Measurements from ENCODE around the gene TP53.

The TP53 gene

DNA sequence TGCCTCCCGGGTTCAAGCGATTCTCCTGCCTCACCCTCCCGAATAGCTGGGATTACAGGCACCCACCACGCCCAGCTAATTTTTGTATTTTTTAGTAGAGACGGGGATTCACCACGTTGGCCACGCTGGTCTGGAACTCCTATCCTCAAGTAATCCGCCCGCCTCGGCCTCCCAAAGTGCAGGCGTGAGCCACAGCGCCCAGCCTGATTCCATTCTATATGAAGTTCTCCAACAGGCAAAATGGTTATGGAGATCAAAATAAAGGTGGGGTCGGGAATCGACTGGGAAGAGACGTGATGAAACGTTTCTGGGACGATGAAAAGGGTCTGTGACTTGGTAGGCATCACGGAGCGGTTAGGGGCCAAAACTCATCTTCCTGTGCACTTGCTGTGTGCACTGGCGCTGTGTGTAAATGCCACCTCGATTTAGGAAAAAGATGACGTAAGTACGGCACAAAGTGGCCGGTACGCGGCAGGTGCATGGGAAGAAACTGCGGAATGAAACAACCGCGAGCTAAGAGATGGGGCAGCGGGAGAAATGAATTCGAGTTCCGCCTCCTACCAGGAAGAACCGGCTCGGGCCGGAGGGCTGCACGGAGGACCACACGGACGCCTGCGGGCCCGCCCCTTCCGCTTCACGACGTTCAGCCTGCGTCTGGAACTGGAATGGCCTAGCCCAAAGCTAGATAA, 1.6 kb downstream of the TP53 start (continued):
- TF ChIP-seq, protein P1, sequence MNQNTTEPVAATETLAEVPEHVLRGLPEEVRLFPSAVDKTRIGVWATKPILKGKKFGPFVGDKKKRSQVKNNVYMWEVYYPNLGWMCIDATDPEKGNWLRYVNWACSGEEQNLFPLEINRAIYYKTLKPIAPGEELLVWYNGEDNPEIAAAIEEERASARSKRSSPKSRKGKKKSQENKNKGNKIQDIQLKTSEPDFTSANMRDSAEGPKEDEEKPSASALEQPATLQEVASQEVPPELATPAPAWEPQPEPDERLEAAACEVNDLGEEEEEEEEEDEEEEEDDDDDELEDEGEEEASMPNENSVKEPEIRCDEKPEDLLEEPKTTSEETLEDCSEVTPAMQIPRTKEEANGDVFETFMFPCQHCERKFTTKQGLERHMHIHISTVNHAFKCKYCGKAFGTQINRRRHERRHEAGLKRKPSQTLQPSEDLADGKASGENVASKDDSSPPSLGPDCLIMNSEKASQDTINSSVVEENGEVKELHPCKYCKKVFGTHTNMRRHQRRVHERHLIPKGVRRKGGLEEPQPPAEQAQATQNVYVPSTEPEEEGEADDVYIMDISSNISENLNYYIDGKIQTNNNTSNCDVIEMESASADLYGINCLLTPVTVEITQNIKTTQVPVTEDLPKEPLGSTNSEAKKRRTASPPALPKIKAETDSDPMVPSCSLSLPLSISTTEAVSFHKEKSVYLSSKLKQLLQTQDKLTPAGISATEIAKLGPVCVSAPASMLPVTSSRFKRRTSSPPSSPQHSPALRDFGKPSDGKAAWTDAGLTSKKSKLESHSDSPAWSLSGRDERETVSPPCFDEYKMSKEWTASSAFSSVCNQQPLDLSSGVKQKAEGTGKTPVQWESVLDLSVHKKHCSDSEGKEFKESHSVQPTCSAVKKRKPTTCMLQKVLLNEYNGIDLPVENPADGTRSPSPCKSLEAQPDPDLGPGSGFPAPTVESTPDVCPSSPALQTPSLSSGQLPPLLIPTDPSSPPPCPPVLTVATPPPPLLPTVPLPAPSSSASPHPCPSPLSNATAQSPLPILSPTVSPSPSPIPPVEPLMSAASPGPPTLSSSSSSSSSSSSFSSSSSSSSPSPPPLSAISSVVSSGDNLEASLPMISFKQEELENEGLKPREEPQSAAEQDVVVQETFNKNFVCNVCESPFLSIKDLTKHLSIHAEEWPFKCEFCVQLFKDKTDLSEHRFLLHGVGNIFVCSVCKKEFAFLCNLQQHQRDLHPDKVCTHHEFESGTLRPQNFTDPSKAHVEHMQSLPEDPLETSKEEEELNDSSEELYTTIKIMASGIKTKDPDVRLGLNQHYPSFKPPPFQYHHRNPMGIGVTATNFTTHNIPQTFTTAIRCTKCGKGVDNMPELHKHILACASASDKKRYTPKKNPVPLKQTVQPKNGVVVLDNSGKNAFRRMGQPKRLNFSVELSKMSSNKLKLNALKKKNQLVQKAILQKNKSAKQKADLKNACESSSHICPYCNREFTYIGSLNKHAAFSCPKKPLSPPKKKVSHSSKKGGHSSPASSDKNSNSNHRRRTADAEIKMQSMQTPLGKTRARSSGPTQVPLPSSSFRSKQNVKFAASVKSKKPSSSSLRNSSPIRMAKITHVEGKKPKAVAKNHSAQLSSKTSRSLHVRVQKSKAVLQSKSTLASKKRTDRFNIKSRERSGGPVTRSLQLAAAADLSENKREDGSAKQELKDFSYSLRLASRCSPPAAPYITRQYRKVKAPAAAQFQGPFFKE (tag by site-specific recombination; IDR thresholded peaks at IDR 0.05; ENCODE audit: borderline replicate concordance): no peak
- TF ChIP-seq ZNF596 (tag by site-specific recombination; IDR thresholded peaks at IDR 0.05): no peak
- no peak for TF ChIP-seq ZNF558 (tag by site-specific recombination; IDR thresholded peaks at IDR 0.05)
- peak; percentile 87 for TF ChIP-seq ZEB2 (tag by site-specific recombination; IDR thresholded peaks at IDR 0.05)
- TF ChIP-seq, protein P2, sequence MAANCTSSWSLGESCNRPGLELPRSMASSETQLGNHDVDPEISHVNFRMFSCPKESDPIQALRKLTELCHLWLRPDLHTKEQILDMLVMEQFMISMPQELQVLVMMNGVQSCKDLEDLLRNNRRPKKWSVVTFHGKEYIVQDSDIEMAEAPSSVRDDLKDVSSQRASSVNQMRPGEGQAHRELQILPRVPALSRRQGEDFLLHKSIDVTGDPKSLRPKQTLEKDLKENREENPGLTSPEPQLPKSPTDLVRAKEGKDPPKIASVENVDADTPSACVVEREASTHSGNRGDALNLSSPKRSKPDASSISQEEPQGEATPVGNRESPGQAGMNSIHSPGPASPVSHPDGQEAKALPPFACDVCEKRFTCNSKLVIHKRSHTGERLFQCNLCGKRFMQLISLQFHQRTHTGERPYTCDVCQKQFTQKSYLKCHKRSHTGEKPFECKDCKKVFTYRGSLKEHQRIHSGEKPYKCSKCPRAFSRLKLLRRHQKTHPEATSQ (tag by site-specific recombination; IDR thresholded peaks at IDR 0.05): no peak
- TF ChIP-seq ZNF335 (tag by site-specific recombination; conservative IDR thresholded peaks at IDR 0.05): 0 out of 2 replicates have a peak, but pooled peaks have one; percentile 28
- TF ChIP-seq, protein P3, sequence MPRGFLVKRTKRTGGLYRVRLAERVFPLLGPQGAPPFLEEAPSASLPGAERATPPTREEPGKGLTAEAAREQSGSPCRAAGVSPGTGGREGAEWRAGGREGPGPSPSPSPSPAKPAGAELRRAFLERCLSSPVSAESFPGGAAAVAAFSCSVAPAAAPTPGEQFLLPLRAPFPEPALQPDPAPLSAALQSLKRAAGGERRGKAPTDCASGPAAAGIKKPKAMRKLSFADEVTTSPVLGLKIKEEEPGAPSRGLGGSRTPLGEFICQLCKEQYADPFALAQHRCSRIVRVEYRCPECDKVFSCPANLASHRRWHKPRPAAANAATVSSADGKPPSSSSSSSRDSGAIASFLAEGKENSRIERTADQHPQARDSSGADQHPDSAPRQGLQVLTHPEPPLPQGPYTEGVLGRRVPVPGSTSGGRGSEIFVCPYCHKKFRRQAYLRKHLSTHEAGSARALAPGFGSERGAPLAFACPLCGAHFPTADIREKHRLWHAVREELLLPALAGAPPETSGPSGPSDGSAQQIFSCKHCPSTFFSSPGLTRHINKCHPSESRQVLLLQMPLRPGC (tag by site-specific recombination; IDR thresholded peaks at IDR 0.05): no peak
- TF ChIP-seq GLIS1 (tag by site-specific recombination; IDR thresholded peaks at IDR 0.05): peak; percentile 86
- TF ChIP-seq ZNF701 (tag by site-specific recombination; IDR thresholded peaks at IDR 0.05): no peak
- TF ChIP-seq ZNF211 (tag by site-specific recombination; IDR thresholded peaks at IDR 0.05; ENCODE audit: low read depth): no peak
- no peak for TF ChIP-seq ZNF416 (tag by site-specific recombination; IDR thresholded peaks at IDR 0.05)
- TF ChIP-seq, protein P4, sequence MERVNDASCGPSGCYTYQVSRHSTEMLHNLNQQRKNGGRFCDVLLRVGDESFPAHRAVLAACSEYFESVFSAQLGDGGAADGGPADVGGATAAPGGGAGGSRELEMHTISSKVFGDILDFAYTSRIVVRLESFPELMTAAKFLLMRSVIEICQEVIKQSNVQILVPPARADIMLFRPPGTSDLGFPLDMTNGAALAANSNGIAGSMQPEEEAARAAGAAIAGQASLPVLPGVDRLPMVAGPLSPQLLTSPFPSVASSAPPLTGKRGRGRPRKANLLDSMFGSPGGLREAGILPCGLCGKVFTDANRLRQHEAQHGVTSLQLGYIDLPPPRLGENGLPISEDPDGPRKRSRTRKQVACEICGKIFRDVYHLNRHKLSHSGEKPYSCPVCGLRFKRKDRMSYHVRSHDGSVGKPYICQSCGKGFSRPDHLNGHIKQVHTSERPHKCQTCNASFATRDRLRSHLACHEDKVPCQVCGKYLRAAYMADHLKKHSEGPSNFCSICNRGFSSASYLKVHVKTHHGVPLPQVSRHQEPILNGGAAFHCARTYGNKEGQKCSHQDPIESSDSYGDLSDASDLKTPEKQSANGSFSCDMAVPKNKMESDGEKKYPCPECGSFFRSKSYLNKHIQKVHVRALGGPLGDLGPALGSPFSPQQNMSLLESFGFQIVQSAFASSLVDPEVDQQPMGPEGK (tag by site-specific recombination; IDR thresholded peaks at IDR 0.05): peak; percentile 55
- no peak for TF ChIP-seq ZNF37A (tag by site-specific recombination; IDR thresholded peaks at IDR 0.05)
- TF ChIP-seq, protein P5, sequence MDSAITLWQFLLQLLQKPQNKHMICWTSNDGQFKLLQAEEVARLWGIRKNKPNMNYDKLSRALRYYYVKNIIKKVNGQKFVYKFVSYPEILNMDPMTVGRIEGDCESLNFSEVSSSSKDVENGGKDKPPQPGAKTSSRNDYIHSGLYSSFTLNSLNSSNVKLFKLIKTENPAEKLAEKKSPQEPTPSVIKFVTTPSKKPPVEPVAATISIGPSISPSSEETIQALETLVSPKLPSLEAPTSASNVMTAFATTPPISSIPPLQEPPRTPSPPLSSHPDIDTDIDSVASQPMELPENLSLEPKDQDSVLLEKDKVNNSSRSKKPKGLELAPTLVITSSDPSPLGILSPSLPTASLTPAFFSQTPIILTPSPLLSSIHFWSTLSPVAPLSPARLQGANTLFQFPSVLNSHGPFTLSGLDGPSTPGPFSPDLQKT (IDR thresholded peaks at IDR 0.05; ENCODE audit: borderline replicate concordance, low read depth, low read length): no peak
- TF ChIP-seq ZFP41 (tag by site-specific recombination; IDR thresholded peaks at IDR 0.05; ENCODE audit: borderline replicate concordance): no peak
- TF ChIP-seq ZNF501 (tag by site-specific recombination; IDR thresholded peaks at IDR 0.05): no peak; the same call in none of the 2 replicates
- TF ChIP-seq ZNF791 (tag by site-specific recombination; IDR thresholded peaks at IDR 0.05): no peak
- TF ChIP-seq KLF1 (tag by site-specific recombination; IDR thresholded peaks at IDR 0.05): peak; percentile 39; the same call in 1 of the 2 replicates
- TF ChIP-seq ZNF175 (tag by site-specific recombination; IDR thresholded peaks at IDR 0.05): no peak
- TF ChIP-seq, protein P6, sequence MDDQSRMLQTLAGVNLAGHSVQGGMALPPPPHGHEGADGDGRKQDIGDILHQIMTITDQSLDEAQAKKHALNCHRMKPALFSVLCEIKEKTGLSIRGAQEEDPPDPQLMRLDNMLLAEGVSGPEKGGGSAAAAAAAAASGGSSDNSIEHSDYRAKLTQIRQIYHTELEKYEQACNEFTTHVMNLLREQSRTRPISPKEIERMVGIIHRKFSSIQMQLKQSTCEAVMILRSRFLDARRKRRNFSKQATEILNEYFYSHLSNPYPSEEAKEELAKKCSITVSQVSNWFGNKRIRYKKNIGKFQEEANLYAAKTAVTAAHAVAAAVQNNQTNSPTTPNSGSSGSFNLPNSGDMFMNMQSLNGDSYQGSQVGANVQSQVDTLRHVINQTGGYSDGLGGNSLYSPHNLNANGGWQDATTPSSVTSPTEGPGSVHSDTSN (CRISPR knock-in tag; IDR thresholded peaks at IDR 0.05): no peak; the same call in 1 of the 2 replicates
- peak; percentile 72 for TF ChIP-seq SP7 (tag by site-specific recombination; IDR thresholded peaks at IDR 0.05)
- TF ChIP-seq, protein P7, sequence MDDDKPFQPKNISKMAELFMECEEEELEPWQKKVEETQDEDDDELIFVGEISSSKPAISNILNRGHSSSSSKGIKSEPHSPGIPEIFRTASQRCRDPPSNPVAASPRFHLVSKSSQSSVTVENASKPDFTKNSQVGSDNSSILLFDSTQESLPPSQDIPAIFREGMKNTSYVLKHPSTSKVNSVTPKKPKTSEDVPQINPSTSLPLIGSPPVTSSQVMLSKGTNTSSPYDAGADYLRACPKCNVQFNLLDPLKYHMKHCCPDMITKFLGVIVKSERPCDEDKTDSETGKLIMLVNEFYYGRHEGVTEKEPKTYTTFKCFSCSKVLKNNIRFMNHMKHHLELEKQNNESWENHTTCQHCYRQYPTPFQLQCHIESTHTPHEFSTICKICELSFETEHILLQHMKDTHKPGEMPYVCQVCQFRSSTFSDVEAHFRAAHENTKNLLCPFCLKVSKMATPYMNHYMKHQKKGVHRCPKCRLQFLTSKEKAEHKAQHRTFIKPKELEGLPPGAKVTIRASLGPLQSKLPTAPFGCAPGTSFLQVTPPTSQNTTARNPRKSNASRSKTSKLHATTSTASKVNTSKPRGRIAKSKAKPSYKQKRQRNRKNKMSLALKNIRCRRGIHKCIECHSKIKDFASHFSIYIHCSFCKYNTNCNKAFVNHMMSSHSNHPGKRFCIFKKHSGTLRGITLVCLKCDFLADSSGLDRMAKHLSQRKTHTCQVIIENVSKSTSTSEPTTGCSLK (tag by site-specific recombination; IDR thresholded peaks at IDR 0.05): no peak
- peak; percentile 41; the same call in 1 of the 2 replicates for TF ChIP-seq ZFP69B (tag by site-specific recombination; IDR thresholded peaks at IDR 0.05)
- TF ChIP-seq ZNF292 (tag by site-specific recombination; IDR thresholded peaks at IDR 0.05; ENCODE audit: borderline replicate concordance, low read depth): no peak
